NCI-H460 (cell line): Measurements from ENCODE around the gene SPATA3. TPM values are rescaled to one million over a fixed set of nuclear protein-coding genes. Genes with fewer than 3 reads are reported as not detected.

ENCODE experiments used
- DNase-seq: peaks from one replicate; pipeline ENCODE4 v3.0.0-alpha.2; 2016; ENCODE audit warnings: low read depth; ENCODE audit errors: extremely low read depth
- polyA plus RNA-seq: library from polyadenylated mRNA; depleted of rRNA; stranded (reverse); fragments of >200 nt; gene quantifications from 2 replicates; pipeline ENCODE4 v1.2.3, GENCODE V29; 2014; cell fraction: nucleus; rRNA removed
- total RNA-seq: library from RNA; depleted of rRNA; stranded (reverse); fragments of >200 nt; shearing (Covaris generic); gene quantifications from 2 replicates; pipeline ENCODE4 v1.2.3, GENCODE V29; 2014; rRNA removed

The SPATA3 gene
- total RNA-seq, result not detected in 2 replicates
- polyA plus RNA-seq, result not detected in 2 replicates

DNA sequence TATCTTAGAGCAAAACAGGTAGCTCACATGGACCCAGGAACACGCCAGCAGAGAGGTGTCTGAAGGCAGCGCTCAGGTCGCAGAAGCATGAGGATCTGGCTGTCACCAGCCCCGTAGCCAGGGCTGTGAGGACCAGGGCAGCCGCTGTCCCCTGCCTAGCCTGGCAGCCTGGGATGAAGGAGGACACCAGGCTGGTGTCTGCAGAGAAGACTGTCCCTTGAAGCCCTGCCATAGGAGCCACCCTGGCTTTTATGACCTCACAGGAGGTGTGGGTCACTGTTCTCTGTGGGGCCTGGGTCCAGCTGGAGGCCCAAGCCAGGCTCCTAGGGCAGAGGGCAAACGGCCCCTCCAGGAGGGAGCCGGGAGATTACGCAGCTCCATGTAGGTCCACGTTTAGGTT is at the start of gene SPATA3:
Gene SPATA3 (plus strand): TSS at position 301 of the 400 bp plus-strand sequence. CDS start 113 bp downstream, outside the sequence.
- no peak for DNase-seq

DNA sequence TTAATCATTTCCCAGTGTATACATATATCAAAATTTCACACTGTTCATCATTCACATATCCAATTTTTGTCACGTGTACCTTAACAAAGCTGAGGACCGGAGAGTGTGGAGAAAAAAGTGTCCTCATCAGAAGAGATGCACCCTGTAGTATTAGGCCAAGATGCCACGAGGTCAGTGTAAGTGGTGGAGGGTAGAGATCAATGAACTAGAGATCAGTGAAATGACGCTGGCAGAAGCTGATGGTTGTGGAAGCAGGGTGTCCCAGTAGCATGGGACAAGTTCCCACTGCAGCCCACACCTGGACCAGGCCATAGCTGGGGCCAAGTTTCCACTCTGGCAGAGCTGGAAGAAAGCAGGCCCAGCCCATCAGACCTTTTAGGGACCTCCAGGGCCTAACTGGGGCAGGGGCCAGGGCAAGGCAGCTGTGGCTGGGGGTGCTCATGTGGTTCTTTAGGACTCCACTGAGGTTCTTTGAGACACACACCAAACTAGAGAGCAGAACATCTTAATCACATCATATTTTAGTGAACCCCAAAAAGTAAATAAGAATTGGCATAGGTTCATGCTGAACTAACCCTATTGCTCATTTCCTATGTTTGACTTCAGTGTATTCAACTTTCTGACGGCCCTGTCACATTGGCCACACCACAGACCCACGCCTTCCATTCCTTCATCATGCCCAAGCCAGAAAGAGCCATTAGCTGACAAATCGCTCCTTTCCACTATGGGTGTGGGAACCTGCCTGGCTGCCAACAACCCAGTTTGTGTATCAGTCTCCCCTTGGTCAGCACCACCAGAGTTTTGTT is 49.3 kb upstream of the SPATA3 start:
- no peak for DNase-seq

DNA sequence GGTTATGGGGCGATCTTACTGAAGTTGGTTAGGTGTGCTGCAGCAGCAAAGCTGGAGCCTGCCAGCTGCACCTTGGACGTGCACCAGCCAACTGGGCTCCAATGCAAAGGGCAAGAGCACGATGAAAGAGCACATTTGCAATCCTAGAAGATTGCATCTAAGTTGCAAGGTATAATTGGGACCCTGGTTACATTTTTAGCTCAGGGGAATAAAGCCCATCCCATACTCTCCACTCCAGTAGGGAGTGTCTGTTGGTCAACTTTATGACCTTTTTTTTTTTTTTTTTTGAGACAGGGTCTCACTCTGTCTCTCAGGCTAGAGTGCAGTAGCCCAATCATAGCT is 48.7 kb upstream of the SPATA3 start:
- DNase-seq, result no peak

DNA sequence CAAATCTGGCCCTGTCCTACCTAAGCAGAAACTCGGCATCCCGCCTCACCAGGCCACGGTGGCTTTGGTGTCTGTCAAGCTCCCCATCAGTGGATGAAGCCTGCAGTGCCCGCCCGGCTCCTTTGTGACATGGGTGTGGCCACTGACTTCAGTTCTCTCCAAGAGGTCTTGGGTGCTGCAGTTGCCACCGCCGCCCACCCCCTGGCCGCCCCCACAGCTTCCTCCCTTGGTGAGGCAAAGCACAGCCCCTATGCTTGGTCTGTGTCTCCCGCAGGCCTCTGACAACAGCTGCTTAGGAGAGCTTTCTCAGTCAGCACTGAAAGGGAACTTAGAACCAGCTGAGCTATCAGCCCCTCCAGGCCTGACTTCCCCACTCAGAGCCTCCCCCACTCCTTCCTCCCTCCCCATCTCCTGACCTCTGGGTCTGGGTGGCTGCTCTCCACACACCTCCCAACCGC is 48.0 kb upstream of the SPATA3 start:
- DNase-seq, result no peak

DNA sequence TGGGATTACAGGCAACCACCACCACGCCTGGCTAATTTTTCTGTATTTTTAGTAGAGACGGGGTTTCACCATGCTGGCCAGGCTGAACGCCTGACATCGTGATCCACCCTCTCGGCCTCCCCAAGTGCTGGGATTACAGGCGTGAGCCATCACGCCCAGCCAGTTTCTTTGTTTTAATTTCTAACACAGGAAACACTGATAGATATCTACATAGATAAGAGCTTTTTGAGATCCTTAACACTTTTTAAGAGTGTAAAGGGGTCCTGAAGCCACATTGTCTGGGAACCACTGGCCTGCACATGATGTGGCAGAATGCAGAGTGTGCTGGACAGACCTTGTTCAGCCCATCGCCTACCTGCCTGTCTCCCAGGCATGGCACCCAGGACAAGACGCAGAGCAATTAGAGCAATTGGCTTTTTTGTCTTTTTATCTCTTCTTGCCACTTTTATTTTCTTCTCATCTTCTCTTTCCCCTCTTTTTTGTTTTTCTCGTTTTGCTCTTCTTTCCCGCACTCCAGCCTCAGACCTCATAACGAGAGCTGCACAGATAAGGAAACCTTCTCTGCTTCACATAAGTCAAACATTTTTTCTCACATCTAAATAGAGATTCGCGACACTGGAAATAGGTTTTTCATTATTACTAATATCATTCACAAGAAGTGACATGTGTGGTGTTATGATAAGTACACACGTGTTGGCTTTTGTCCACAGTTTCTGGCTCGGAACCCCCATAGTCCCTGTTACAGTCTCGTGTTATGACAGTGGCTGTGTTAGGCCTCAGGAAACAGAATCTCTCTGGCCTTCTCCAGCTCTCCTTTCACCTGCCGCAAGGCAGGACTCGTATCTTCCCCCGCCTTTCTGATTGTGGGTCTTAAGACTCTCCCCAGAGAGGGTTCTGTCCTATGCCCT is 45.7 kb upstream of the SPATA3 start:
- DNase-seq, result no peak

DNA sequence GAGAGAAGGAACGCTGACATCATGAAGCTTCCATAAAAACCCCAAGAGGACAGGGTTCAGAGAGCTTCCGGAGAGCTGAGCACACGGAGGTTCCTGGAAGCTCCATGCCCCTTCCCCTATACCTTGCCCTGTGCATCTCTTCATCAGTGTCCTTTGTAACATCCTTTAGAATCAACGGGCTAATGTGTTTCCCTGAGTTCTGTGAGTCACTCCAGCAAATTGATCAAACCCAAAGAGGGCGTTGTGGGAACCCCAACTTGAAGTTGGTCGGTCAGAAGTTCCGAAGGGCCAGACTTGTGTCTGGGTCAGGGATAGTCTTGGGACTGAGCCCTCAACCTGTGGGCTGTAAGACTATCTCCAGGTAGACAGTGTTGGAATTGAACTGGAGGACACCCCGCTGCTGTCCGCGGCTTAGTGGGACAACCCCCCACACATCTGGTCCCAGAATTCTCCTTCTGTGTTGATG is 45.0 kb upstream of the SPATA3 start:
- no peak for DNase-seq

DNA sequence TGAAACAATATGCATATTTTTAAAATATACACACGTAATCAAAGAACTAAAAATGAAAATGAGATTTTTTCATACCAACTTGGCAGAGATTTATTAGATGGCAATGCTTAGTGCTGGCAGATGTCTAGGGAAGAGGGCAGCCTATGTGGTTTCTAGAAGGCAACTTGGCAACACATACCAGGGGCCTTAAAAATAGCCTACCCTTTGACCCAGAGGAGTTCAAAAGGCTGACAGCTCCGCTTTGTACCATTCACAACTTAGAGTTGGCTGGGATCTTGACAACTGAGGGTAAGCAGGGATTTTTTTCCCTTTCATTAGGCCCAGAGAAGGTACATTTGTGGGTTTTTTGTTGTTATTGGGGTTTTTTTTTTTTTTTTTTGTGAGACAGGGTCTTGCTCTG is 44.5 kb upstream of the SPATA3 start:
- no peak for DNase-seq

DNA sequence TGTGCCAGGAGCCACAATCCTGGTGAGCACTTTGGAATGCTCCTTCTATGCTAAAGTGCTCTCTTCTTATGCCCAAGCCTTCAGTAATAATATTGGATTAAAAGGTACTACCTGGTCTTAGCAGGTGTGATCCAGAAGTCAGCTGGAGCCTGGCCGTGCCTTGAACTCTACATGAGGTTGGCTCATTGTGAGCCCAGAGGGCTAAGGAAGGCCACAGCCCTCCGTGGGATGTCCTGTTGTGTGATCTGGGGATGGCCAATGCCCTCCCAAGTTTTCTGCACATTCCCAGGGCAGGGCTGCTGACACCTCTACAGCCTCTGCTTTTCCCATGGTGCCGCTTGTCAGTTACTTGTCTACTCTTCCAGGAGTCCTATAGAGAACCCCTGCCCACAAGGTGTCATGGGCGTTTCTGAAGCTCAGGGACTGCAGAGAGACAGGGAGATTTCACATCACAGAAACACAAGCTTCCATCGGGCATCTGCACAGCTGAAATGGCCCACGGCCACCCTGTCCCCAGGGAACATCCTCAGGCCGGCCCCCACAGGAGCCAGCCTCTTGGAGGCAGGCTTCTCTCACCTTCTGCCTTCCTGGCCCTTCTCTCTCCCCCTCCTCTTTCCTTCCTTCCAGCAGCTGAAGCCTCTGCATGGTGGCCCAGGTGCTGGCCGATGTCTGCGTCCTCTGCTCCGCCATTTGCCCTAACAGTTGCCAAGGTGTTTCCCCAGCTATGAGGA is 43.5 kb upstream of the SPATA3 start:
- DNase-seq, result no peak

DNA sequence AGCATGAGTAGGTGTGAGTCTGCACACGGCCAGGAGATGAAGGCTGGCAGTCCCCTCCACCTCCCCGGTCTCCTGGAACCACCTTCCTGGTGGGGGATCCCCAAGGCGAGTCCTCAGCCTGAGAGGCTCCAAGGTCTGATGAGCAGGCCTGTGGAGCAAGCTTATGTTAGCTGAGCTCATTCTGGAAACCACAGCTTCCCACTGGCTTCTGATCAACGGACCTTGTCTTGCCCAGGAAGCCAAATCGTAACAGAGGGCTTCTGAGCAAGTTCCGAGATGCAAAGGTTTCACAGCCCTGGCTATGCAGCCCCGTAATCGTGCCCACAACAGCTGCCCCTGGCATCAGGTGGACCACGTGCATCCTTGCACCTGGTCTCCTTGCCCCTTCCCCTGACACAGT is 42.1 kb upstream of the SPATA3 start:
- DNase-seq, result no peak

DNA sequence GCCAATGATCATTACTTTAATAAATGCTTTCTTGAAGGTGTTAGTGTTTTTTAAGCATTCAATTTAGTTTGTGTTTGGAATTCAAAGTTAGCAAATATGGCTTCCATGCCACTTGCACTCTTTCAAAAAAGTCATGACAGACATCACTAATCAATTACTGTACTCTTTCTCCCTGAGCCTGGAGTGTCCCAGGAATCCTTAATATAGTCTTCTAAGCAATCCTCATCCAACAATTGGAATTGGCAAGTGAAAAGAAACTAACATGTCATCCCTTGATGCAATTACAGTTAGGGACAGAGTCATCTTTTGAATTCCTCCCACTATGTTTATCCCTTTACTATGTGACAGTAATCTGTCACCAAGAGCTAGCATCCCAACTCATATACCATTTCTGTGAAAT is 41.2 kb upstream of the SPATA3 start:
- no peak for DNase-seq

DNA sequence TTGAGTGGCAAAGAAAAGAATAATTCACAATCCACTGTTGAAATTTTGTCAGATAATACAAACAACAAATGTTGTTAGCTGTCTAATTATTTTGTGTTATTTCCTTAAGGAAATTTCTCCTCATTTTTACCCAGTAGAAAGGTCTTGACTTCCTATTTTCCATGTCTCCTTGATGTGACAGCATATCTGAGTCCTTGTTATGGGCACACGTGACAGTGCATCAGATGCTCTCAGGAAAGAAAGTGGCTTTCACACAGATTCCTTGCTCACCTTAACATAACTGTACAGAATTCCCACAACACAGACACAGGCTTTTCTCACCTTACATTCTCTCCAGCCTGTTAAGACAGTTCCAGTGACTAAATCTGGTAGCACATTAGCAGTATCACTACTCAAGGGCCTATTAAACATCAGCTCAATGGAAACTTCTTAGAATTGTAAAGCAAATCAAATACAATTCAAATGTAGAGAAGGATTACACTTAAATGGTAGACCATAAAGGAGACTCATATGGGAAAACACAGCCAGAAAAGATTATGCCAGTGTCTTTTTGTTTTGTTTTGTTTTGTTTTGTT is 40.7 kb upstream of the SPATA3 start:
- DNase-seq, result no peak

DNA sequence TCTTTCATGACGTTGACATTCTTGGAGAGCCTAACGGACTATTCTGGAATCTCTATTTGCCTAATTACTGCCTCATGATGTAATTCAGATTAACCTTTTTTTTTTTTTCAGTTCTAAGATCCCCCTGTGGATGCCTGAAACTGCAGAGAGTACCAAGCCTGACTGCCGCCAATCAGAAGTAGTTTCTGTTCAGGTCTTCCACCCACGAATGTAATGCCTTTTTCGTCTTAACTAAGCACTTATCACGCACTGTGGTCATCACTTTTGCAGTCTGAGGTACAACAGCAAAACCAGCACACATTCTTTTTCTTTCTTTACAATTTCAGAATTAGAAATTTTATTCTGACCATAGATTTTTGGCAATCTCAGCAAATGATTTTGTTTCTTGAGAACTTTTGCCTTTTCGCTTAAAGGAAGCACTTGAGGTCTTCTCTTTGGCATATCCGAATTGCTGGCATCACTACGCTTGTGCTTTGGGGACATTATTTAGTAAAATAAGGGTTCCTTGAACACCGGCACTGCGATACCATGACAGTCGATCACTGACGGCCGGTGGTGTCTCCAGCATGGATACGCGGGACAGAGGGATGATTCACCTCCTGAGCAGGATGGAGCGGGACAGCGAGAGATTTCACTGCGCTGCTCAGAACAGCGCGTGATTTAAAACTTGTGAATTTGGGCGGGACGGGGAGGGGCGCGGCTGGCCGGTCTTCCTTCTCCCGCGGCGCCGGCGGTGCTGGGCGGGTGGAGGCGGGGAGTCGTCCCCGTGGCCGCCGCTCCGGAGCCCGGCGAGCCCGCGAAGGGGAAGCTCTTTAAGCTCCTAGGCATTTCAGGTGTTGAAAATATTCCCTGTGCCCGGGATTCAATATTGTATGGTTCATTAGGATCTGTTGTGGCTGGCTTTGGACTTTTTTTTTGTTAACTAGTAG is 38.8 kb upstream of the SPATA3 start:
- DNase-seq, result peak; percentile 69

DNA sequence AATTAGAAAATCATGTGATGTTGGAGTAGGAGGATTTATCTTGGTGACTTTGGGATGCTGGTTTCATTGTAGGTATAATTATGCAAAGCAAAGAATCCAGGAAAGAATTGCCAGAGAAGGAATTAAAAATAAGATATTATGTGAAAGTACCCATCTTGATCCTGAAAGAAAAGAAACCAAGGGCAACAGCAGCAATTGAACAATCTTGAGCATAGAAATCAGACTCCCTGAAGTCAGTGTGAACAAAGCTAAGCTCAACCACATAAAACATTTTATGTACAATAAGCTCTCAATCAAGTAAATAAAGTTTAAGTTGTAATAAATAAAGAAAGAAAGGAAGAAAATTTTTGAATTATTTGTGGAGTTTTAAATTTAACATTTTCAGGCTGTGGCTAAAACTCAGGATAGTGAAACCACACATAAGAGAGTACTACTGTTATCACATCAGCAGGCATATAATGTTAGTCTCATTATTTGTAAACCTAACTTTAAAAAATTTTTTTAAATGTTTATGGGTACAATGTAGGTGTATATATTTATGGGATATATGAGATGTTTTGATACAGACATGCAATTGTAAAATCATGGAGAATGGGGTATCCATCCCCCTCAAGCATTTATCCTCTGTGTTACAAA is 38.0 kb upstream of the SPATA3 start:
- no peak for DNase-seq

DNA sequence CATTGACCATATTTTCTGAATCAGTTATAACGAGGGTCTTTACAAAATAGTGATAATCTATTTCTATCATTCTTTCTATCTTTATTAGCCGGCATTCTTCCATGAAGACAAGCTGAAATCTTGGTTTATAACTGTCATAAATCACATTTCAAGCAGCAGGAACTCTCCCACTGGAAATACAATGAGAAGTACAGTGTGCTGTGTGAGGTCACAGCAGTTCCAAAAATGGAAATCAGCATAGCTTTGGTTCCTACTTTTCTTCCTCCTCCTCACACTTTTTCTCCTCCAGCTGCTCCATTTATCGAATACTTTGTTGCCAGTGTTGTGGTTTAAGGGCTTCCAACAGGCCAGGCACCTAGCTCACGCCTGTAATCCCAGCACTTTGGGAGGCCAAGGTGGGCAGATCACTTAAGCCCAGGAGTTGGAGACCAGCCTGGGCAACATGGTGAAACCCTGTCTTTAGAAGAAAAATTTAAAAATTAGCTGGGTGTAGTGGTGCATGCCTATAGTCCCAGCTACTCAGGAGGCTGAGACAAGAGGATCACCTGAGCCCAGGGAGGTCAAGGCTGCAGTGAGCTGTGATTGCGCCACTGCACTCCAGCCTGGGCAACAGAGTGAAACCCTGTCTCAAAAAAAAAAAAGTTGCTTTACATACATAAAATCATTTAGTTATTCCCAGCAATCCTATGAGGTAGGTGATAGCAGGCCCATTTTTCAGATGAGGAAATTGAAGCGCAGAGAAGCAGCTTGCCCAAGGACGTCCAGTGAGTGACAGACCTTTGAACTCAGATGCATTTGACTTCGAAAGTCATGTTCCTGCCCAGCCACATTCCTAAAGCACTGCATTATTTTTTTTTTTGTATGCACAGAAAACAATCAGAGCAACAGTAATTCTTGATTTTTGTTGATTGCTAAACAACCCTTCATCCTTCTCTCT is 36.8 kb upstream of the SPATA3 start:
- no peak for DNase-seq

DNA sequence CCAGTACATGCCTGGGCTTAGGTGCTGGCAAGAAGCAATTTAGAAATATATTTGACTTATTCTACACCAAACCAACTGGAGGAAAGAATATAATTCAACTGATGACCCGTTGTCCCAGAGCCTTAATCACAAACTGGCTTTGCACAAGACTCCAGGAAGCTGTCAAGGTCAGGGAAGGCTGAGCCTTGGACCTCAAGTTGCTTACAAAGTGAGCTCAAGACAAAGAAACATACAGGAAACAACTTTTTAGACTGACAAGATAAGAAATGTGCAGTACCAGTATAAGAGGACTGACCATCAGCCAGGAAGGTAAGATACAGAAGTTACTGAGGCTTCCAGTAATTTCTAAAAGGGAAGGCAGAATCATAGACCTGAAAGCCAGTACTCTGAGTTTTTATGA is 35.9 kb upstream of the SPATA3 start:
- DNase-seq, result no peak

DNA sequence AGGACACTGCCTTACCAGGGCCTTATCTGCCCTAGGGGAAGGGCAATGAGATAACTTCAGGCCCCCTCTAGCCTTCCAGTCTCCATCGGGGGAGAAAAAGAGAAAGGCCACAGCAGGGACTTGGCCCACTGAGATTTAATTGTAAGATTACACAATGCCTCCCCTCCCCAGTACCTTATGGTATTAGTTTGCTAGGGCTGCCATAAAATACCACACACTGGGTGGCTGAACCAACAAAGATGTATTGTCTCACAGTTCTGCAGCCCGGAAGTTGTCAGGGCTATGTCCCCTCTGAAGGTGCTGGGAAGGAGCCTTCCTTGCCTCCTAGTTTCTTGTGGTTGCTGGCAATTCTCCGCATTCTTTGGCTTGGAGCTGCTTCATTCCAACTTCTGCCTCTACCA is 34.8 kb upstream of the SPATA3 start:
- no peak for DNase-seq

DNA sequence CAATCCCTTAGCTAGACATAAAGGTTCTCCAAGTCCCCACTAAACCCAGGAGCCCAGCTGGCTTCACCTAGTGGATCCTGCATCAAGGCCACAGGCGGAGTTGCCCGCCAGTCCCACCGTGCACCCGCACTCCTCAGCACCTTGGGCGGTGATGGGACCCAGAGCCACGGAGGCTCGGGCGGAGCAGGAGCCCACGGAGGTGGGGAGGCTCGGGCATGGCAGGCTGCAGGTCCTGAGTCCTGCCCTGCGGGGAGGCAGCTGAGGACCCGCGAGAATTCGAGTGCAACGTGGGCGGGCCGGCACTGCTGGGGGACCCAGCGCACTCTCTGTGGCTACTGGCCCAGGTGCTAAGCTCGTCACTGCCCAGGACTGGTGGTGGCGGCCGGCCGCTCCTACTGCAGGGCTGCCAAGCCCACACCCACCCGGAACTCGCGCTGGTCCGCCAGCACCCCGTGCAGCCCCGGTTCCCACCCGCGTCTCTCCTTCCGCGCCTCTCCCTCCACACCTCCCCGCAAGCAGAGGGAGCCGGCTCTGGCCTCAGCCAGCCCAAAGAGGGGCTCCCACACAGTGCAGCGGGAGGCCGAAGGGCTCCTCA is 31.7 kb upstream of the SPATA3 start:
- no peak for DNase-seq
